GM23338 (cell line): ENCODE data around the gene LEFTY1.

Experiments
- EZH2 ChIP-seq: fragments of 200-600 bp; sonication (generic); IDR thresholded peaks from one replicate; pipeline ENCODE4 v1.8.0; 2017; ENCODE audit warnings: antibody characterized with exemption, mild to moderate bottlenecking, low read depth; ENCODE audit not compliant: unreplicated experiment
- EZH2phosphoT487 ChIP-seq: fragments of 200-600 bp; sonication (generic); IDR thresholded peaks from one replicate; pipeline ENCODE4 v1.8.1; 2018; ENCODE audit warnings: antibody characterized with exemption; ENCODE audit not compliant: unreplicated experiment
- JUNB ChIP-seq: IDR thresholded peaks from one replicate; pipeline ENCODE4 v1.6.1; 2016; ENCODE audit warnings: antibody characterized with exemption; ENCODE audit not compliant: unreplicated experiment
- POLR2AphosphoS5 ChIP-seq: IDR thresholded peaks from 2 replicates; pipeline ENCODE4 v1.6.1; 2016; ENCODE audit warnings: antibody characterized with exemption, low read depth
- TF ChIP-seq, protein P1 (sequence below), 2 experiments: fragments of 200-600 bp in 1 of 2; sonication (generic) in 1 of 2; conservative IDR thresholded peaks; 2 replicates each; pipeline versions ENCODE4 v1.5.1 to v1.6.1; 2016 to 2017; ENCODE audit warnings: antibody characterized with exemption in 2 of 2, low read depth in 2 of 2, mild to moderate bottlenecking in 2 of 2, moderate library complexity in 1 of 2

DNA sequence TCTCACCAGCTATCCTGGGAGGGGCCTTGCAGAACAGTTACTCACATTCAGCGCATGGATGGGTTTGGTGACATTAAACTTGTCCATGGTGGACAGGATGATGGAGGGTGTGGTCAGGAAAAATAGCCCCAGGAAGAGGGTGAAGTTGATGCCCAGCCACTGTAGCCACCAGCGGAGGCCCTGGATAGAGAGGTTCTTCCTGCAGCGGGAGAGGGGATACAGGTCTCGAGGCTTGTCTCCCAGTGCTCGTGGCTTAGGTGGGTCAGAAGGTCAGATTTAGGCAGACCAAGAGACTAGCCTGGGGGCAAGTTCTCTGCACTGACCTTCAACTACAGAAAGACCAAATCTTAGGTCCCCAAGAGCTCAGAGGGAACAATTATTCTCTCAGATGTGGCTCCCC is 29.8 kb downstream of the LEFTY1 start:
- no peak for TF ChIP-seq JUNB
- TF ChIP-seq, protein P1, sequence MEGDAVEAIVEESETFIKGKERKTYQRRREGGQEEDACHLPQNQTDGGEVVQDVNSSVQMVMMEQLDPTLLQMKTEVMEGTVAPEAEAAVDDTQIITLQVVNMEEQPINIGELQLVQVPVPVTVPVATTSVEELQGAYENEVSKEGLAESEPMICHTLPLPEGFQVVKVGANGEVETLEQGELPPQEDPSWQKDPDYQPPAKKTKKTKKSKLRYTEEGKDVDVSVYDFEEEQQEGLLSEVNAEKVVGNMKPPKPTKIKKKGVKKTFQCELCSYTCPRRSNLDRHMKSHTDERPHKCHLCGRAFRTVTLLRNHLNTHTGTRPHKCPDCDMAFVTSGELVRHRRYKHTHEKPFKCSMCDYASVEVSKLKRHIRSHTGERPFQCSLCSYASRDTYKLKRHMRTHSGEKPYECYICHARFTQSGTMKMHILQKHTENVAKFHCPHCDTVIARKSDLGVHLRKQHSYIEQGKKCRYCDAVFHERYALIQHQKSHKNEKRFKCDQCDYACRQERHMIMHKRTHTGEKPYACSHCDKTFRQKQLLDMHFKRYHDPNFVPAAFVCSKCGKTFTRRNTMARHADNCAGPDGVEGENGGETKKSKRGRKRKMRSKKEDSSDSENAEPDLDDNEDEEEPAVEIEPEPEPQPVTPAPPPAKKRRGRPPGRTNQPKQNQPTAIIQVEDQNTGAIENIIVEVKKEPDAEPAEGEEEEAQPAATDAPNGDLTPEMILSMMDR (conservative IDR thresholded peaks at IDR 0.05; ENCODE audit: low read depth in 2 of 2), result no peak
- no peak for TF ChIP-seq POLR2AphosphoS5
- TF ChIP-seq EZH2, result no peak
- no peak for TF ChIP-seq EZH2phosphoT487
